ENCODE data around the gene HOXD1. TPM values are rescaled to one million over a fixed set of nuclear protein-coding genes. Genes with fewer than 3 reads are reported as not detected.

Gene HOXD1
- total RNA-seq, 2 experiments from 2014 or later, result not detected

DNA sequence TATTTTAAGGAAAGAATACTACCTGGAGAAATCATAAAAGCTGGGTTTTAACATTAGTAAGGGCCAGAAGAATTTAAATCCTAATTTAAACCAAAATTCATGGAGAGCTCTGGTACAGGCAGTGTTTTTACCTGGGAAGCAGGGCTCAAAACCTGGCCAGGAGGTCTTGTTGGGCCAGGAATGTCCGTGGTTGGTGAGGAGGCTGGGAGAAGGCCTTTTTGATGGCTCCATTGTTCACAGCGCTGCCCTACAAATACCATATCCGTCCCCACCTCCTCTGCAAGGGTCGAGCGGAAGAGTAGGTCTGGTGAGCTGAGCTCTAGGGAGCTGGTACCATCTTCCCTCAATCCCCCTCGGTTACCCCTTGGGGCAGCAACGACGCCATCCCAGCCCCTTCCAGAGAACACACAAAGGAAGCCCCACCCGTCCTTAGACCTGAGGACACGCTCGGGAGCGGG, 10.9 kb upstream of the HOXD1 start:
- Mint-ChIP-seq H3K4me3 (peak overlapping the region; percentile 75), H3K27me3 (peaks cover 85% of the 10 kb centered on the region), H3K9me3 (peaks cover 2% of the 10 kb centered on the region), H3K36me3 (peaks cover 4% of the 10 kb centered on the region), H3K27ac (no peak overlapping the region), H3K4me1 (peaks cover 6% of the 10 kb centered on the region)
- ATAC-seq (ENCODE audit: low read depth) (no peak), DNase-seq (no peak)
- POLR2A ChIA-PET, result no interaction called here

DNA sequence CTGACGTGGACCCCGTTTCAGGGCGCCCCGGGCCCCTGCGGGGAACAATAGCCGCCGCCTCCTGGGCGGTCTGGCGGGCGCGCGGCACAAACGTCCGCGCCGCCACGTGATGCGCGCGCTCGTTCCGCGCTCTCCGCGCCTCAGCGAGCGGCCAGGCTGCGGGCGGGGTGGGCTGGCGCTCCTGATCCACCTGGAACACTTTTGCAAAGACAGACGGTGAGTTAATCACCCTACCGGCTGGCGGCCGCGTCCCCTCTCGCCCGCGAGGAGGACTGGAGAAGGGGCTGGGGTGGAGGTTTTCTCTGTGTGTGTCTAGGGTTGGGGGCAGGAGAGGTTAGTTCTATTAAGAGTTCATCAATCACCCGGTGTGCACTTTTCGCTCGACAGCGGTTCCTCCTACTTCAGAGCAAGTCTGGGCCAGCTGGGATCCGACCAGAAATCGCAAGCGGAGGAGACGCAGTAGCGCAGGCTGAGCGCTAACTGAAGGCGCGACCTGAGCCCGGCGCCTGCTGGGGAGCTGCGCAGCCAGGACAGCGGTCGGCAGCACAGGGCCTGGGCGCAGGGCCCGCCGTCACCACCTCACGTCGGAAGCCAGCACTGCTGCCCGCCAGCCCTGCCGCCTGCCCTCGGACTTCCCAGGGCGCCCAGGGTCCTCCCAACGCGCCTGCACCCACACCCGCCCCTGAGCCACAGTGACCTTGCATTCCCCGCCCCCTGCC, 10.3 kb upstream of the HOXD1 start:
- no peak overlapping the region for H3K27ac Mint-ChIP-seq
- H3K9me3 Mint-ChIP-seq, result no peaks in the 10 kb centered on the region
- peak overlapping the region; percentile 75 for H3K4me3 Mint-ChIP-seq
- ATAC-seq (ENCODE audit: low read depth) (peak; percentile 31), DNase-seq (no peak)
- POLR2A ChIA-PET, result no interaction called here
- peaks cover 2% of the 10 kb centered on the region for H3K36me3 Mint-ChIP-seq
- H3K27me3 Mint-ChIP-seq, result peaks cover 85% of the 10 kb centered on the region
- H3K4me1 Mint-ChIP-seq, result peaks cover 4% of the 10 kb centered on the region

DNA sequence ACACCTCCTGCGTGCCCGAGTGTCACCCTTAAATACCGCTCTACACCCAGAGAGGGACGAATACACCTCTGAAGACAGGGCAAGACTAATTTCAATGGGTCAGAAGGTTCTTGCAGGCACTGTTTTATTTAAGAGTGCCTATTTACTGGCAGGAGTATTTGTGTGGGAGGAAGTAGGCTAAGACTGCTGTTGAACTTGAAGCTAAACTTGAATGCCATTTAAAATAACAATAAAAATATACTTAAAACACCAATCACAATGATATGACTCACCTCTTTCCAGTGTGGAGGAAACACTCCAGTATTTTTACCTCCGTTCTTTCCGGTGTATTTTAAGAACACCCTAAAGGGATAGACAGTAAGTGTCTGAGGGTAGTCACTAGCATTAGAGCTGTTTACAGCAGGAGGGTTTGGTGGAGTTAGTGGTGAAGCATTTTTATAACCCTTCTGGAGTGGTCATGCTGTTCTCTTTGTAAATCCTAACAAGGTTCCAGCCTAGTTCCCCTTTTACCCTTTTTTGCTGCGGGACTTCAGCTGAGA, 9.6 kb upstream of the HOXD1 start:
- Mint-ChIP-seq H3K27ac (no peak overlapping the region), H3K4me3 (peak overlapping the region; percentile 34), H3K4me1 (peaks cover 4% of the 10 kb centered on the region), H3K27me3 (peaks cover 85% of the 10 kb centered on the region), H3K9me3 (no peaks in the 10 kb centered on the region), H3K36me3 (peaks cover 2% of the 10 kb centered on the region)
- DNase-seq (no peak), ATAC-seq (ENCODE audit: low read depth) (no peak)
- POLR2A ChIA-PET, result no interaction called here

DNA sequence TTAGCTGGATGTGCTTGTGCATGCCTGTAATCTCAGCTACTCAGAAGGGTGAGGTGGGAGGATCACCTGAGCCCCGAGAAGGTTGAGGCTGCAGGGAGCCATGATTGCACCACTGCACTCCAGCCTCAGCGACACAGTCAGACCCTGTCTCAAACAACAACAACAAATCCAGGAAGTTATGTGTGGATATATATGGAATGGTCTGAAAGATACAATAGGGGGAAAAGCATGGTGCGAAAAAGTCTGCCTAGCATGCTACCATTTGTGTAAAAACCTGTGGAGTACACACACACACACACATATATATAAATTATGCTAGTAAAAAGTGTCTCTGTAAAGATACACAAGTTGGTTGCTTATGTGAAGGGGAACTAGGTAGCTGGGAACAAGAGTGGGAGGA, 6.9 kb upstream of the HOXD1 start:
- H3K4me3 Mint-ChIP-seq, result no peak overlapping the region
- POLR2A ChIA-PET, result no interaction called here
- no peaks in the 10 kb centered on the region for H3K9me3 Mint-ChIP-seq
- peaks cover 4% of the 10 kb centered on the region for H3K4me1 Mint-ChIP-seq
- H3K27me3 Mint-ChIP-seq, result peaks cover 82% of the 10 kb centered on the region
- DNase-seq (no peak), ATAC-seq (ENCODE audit: low read depth) (no peak)
- H3K27ac Mint-ChIP-seq, result no peak overlapping the region
- H3K36me3 Mint-ChIP-seq, result peaks cover 2% of the 10 kb centered on the region

DNA sequence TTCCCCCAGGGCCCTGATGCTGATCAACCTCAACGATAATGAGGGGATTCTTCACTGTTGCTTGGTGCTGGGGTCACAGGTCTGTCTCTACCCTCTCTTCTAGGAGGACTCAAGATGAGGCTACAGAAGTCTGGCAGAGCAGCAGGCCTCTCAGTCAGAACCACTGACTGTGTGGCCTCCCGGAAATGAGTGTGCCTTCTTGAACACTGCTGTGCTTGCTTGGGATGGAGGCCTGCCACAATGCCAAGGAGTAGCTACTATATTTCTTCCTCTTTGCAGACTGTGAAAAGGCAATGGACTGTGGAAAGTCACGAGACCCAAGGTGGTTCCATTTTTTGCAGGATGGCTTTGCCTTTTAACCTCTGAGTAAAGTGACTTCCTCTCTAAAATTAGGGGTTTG, 5.8 kb upstream of the HOXD1 start:
- Mint-ChIP-seq H3K4me3 (no peak overlapping the region), H3K9me3 (no peaks in the 10 kb centered on the region), H3K27me3 (peaks cover 80% of the 10 kb centered on the region), H3K36me3 (no peaks in the 10 kb centered on the region), H3K4me1 (peaks cover 9% of the 10 kb centered on the region), H3K27ac (no peak overlapping the region)
- DNase-seq, result no peak
- ATAC-seq (ENCODE audit: low read depth), result no peak
- POLR2A ChIA-PET, result no interaction called here

DNA sequence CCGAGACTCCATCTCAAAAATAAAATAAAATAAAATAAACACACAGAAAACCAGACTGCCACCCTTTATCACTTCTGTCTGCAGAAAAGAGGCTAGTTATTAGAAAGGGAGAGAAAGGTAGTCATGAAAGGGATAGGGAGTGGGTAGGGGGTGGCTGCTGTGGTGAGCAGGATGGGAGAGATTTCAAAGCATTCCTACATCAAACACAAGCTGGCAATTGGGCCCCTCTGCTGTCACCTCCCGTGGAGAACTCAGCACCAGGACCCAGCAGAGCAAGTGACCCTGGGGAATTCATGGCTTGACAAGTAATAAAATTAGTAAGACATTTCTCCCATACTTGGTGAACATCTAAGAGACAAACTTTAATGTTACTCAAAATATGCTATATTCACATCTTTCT, 3.7 kb upstream of the HOXD1 start:
- no peak for DNase-seq
- H3K9me3 Mint-ChIP-seq, result no peaks in the 10 kb centered on the region
- peaks cover 76% of the 10 kb centered on the region for H3K27me3 Mint-ChIP-seq
- no peaks in the 10 kb centered on the region for H3K36me3 Mint-ChIP-seq
- H3K27ac Mint-ChIP-seq, result no peak overlapping the region
- peaks cover 10% of the 10 kb centered on the region for H3K4me1 Mint-ChIP-seq
- POLR2A ChIA-PET, result no interaction called here
- ATAC-seq (ENCODE audit: low read depth), result no peak
- no peak overlapping the region for H3K4me3 Mint-ChIP-seq

DNA sequence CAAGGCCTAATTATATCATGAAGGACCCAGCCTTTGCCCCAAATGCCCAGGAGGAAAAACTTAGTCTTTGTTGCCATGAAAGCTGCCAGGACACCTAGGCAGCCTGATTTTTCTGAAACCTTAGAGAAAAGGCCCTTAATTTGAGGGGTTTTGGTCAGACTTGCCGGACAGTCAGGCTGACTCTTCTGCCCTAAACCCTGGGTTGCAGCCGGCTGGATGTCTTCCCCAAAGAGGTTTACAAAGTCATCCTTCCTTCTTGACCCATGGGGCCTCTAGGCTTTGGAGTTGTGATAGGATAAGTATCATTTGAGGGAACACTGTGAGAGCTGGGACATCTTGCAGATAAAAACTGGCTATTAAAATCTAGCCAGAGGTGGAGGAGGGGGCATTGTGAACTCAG, 2.4 kb upstream of the HOXD1 start:
- DNase-seq (no peak), ATAC-seq (ENCODE audit: low read depth) (no peak)
- no peak overlapping the region for H3K4me3 Mint-ChIP-seq
- peaks cover 77% of the 10 kb centered on the region for H3K27me3 Mint-ChIP-seq
- POLR2A ChIA-PET, result no interaction called here
- peaks cover 10% of the 10 kb centered on the region for H3K4me1 Mint-ChIP-seq
- H3K36me3 Mint-ChIP-seq, result no peaks in the 10 kb centered on the region
- H3K27ac Mint-ChIP-seq, result no peak overlapping the region
- no peaks in the 10 kb centered on the region for H3K9me3 Mint-ChIP-seq

DNA sequence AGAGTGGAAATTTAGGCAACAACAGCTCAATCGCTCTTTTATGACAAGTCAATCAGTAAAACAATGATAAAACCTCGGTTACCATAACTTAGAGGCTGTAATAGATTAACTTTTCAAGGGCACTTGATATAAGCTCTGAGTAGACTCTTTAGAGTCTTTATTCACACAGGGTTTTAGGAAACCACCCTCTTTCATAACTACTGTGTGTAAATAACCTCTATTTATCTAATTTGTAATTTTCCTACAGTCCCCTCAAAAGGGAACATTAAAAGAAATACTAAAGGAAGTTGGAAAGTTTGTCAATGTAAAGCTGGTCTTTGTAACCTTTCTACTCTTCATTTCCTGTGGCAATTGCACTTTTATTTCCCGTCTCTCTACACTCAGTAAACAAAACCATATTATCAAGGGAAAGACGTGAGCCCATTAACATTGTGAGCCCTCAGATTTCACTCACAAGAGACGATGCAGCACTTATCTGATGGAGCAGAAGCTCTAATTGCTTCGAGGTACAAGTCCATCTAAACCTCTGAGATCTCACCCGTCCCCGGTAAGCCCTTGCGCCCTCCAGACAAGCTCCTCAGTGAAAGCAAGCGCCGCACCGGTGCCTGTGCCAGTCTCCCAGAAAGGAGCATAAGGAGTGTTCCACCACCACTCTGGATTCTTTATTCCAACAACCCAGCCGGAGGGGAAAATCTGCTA, 1.1 kb upstream of the HOXD1 start:
- Mint-ChIP-seq H3K27ac (no peak overlapping the region), H3K27me3 (peaks cover 87% of the 10 kb centered on the region), H3K4me1 (peaks cover 10% of the 10 kb centered on the region), H3K36me3 (no peaks in the 10 kb centered on the region), H3K9me3 (no peaks in the 10 kb centered on the region), H3K4me3 (peak overlapping the region; percentile 77)
- DNase-seq (peak; percentile 36), ATAC-seq (ENCODE audit: low read depth) (no peak)
- POLR2A ChIA-PET, result no interaction called here

DNA sequence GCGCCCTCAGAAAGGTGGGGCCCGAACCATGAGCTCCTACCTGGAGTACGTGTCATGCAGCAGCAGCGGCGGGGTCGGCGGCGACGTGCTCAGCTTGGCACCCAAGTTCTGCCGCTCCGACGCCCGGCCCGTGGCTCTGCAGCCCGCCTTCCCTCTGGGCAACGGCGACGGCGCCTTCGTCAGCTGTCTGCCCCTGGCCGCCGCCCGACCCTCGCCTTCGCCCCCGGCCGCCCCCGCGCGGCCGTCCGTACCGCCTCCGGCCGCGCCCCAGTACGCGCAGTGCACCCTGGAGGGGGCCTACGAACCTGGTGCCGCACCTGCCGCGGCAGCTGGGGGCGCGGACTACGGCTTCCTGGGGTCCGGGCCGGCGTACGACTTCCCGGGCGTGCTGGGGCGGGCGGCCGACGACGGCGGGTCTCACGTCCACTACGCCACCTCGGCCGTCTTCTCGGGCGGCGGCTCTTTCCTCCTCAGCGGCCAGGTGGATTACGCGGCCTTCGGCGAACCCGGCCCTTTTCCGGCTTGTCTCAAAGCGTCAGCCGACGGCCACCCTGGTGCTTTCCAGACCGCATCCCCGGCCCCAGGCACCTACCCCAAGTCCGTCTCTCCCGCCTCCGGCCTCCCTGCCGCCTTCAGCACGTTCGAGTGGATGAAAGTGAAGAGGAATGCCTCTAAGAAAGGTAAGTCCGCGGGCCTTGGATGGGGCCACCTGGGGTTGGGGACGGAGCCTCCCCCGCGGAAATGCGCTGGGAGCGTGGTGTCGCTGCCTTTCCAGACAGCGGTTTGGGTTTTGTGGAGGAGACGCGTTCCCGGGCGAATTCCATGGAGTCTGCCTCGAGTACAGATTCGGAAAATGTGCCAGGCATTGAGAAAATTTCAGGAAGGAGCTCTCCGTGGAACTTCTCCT, 559 bp downstream of the HOXD1 start:
- H3K27me3 Mint-ChIP-seq, result peaks cover 85% of the 10 kb centered on the region
- H3K9me3 Mint-ChIP-seq, result no peaks in the 10 kb centered on the region
- POLR2A ChIA-PET, result no interaction called here
- no peak overlapping the region for H3K27ac Mint-ChIP-seq
- ATAC-seq (ENCODE audit: low read depth) (peak; percentile 31), DNase-seq (peak; percentile 54)
- peak overlapping the region; percentile 55 for H3K4me3 Mint-ChIP-seq
- no peaks in the 10 kb centered on the region for H3K36me3 Mint-ChIP-seq
- H3K4me1 Mint-ChIP-seq, result peaks cover 10% of the 10 kb centered on the region

DNA sequence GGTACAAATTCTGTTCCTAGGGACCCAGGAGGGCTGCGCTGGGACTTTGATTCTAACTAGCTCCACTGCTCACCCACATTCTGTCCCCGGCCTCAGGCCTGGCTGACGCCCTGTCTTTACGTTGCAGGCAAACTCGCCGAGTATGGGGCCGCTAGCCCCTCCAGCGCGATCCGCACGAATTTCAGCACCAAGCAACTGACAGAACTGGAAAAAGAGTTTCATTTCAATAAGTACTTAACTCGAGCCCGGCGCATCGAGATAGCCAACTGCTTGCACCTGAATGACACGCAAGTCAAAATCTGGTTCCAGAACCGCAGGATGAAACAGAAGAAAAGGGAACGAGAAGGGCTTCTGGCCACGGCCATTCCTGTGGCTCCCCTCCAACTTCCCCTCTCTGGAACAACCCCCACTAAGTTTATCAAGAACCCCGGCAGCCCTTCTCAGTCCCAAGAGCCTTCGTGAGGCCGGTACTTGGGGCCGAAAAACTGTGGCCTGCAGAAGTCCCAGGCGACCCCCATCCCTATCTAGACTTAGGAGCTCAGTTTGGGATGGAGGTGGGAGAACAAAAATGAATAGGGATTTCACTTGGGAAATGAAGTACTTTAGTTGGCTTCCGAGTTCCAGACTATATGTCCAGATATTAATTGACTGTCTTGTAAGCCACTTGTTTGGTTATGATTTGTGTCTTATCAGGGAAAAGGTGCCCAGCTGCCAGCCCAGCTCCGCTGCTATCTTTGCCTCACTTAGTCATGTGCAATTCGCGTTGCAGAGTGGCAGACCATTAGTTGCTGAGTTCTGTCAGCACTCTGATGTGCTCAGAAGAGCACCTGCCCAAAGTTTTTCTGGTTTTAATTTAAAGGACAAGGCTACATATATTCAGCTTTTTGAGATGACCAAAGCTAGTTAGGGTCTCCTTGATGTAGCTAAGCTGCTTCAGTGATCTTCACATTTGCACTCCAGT, 1.5 kb downstream of the HOXD1 start:
- Mint-ChIP-seq H3K27me3 (peaks cover 83% of the 10 kb centered on the region), H3K27ac (no peak overlapping the region), H3K36me3 (no peaks in the 10 kb centered on the region), H3K4me1 (peaks cover 10% of the 10 kb centered on the region), H3K9me3 (no peaks in the 10 kb centered on the region), H3K4me3 (peak overlapping the region; percentile 55)
- POLR2A ChIA-PET, result no interaction called here
- ATAC-seq (ENCODE audit: low read depth) (no peak), DNase-seq (no peak)

DNA sequence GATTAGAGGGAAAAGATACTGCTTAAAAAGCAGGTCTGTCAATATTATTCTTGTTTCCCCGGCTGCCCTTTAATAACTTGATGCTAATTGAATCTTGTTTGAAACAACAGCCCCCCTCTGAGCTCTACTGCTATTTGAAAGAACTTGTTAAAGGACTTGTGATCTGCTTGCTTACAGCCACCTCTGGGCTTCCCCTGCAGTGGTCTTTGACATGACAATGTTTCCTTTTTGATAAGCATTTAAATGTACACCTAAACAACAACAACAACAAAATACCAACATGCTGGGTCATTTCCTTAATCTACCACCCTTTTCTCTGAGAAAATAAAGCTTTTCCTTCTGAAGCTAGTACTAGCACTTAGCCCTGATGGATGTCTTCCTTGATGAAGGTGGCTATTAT, 3.9 kb downstream of the HOXD1 start:
- Mint-ChIP-seq H3K27me3 (peaks cover 75% of the 10 kb centered on the region), H3K27ac (no peak overlapping the region), H3K4me1 (peaks cover 6% of the 10 kb centered on the region), H3K9me3 (no peaks in the 10 kb centered on the region), H3K36me3 (no peaks in the 10 kb centered on the region), H3K4me3 (no peak overlapping the region)
- ATAC-seq (ENCODE audit: low read depth) (no peak), DNase-seq (no peak)
- POLR2A ChIA-PET, result no interaction called here

DNA sequence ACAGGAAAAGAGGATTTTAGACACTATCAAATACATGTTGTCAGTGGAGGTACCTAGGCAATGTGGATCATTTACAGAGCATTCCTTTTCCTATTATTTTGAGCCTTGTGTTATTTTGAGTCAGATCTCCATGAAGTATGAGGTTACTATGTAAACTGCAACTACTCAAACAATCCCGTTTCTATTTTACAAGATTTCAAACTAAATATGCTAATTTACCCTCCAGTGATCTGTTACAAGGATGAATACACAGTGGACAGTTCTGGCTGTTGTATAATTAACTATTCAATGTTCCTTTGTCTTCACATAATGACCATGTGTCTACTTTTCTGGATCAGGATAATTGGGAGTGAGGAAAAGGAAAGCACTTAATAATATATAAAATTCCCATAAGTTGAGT, 4.6 kb downstream of the HOXD1 start:
- H3K9me3 Mint-ChIP-seq, result no peaks in the 10 kb centered on the region
- no peak overlapping the region for H3K27ac Mint-ChIP-seq
- H3K36me3 Mint-ChIP-seq, result no peaks in the 10 kb centered on the region
- no peaks in the 10 kb centered on the region for H3K4me1 Mint-ChIP-seq
- no peak overlapping the region for H3K4me3 Mint-ChIP-seq
- peaks cover 71% of the 10 kb centered on the region for H3K27me3 Mint-ChIP-seq
- ATAC-seq (ENCODE audit: low read depth), result no peak
- no peak for DNase-seq
- POLR2A ChIA-PET, result no interaction called here
